Measurements from ENCODE around the gene CDC42EP2. TPM values are rescaled to one million over a fixed set of nuclear protein-coding genes. Genes with fewer than 3 reads are reported as not detected.

Gene CDC42EP2
- total and polyA plus RNA-seq, 2 of the 13 experiments (the other 11 are each of a cell fraction or from before 2014, with no cell fraction given) = 2.3 to 7.1 TPM

DNA sequence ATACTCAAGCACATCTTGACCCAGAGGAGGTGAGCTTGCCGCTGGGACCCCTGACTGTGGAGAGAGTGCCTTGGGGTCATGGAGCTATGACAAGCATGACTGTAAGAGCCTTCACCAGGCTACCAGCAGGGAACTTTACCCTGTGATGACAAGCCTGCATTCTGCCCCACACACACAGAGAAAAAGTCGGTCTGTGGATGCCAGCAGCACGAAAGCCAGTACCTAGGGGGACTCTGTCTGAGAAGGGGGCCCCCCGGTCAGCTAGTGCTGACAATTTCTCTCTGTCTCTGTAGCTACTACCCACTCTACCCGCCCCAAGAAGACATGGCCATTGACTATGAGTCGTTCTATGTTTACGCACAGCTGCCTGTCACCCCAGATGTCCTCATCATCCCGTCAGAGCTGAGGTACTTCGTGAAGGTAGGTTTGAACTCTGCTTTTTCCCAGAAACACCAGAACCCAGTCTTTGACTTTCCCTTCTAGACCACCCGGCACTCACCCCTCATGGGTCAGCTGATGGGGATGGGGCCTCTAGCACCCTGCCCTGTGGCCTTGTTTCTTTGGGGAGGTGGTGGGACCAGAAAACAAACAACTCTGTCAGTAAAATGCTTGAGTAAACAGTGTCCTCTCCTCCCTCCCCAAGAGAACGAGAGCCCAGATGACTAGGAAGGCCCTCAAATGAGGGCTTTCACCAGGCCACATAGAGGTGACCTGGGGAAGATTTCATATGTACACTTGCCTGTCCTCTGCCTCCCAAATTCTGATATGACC lies 18.9 kb upstream of the CDC42EP2 start:
- Histone ChIP-seq H3K9me3 (ENCODE audit: low read length) (no peaks in the 10 kb centered on the region), H3K4me1 (ENCODE audit: insufficient read depth, low read length) (peaks cover 45% of the 10 kb centered on the region), H3K4me3 (replicated peaks in 1 of 3; ENCODE audit: insufficient read depth in 1 of 3, low read depth in 2 of 3, low read length in 3 of 3) (no peak overlapping the region), H3K36me3 (replicated peaks in 1 of 2; ENCODE audit: control insufficient read depth in 1 of 2, insufficient read depth in 2 of 2, low read length in 2 of 2) (peaks cover 18 to 29% of the 10 kb centered on the region in 2 experiments), H3K27me3 (ENCODE audit: control insufficient read depth in 1 of 2, insufficient read depth in 2 of 2, low read length in 2 of 2) (no peaks in the 10 kb centered on the region), H3K79me2 (ENCODE audit: insufficient read depth, low read length) (no peaks in the 10 kb centered on the region), H3K27ac (ENCODE audit: extremely low read length, insufficient read depth, low read length) (peak overlapping the region; percentile 19), H2AFZ (ENCODE audit: low read length) (no peak overlapping the region), H4K20me1 (ENCODE audit: insufficient read depth, low read length) (no peaks in the 10 kb centered on the region), H3K9ac (ENCODE audit: insufficient read depth, low read depth, low read length) (no peak overlapping the region), H3K4me2 (ENCODE audit: low read depth, low read length) (peak overlapping the region; percentile 43)
- FAIRE-seq (no peak), DNase-seq (ENCODE audit: low spot score) (no peak), ATAC-seq (peak; percentile 13; the same call in 1 of the 3 replicates)
- no TSS peak for BruUV-seq (replicated peaks)
- ChIA-PET CTCF (ENCODE audit: low intra/inter-chr PET ratio, low total read pairs) (no interaction called here), POLR2A (interaction anchor here (0.7 to 2.2 kb wide), 7 partner anchors 10 to 161 kb away, joined by 3 to 15 read pairs (median 4); partner anchors contain the start of genes CDC42EP2, DPF2, POLA2 and SYVN1)
- in situ Hi-C loops (cut with HindIII; ENCODE audit: extremely low pct_ligation_motif_present, low pct_unique_long_range_greater_than_20kb) (no loop called here), intact Hi-C loops (cut with micrococcal nuclease; ENCODE audit: unreplicated experiment) (no loop called here)
- 45% methylated on average over 8 of the region's 11 CpGs for WGBS (ENCODE audit: low lambda C conversion rate)
- TF ChIP-seq MED1 (CRISPR knock-in tag; IDR thresholded peaks at IDR 0.05) (peak; percentile 10; the same call in 1 of the 2 replicates), ZNF615 (CRISPR knock-in tag; IDR thresholded peaks at IDR 0.05; ENCODE audit: borderline replicate concordance) (no peak), NR2F6 (IDR thresholded peaks at IDR 0.05) (peak; percentile 38), NR2F6 (CRISPR knock-in tag; IDR thresholded peaks at IDR 0.05) (no peak; the same call in 1 of the 2 replicates), ZNF101 (CRISPR knock-in tag; IDR thresholded peaks at IDR 0.05; ENCODE audit: borderline replicate concordance, low read depth) (no peak), LCORL (IDR thresholded peaks at IDR 0.05) (no peak), LCORL (CRISPR knock-in tag; IDR thresholded peaks at IDR 0.05) (peak; percentile 44; the same call in 1 of the 2 replicates), ZNF567 (CRISPR knock-in tag; IDR thresholded peaks at IDR 0.05; ENCODE audit: borderline replicate concordance) (no peak), RNF2 (conservative IDR thresholded peaks at IDR 0.05; ENCODE audit: low read depth) (no peak), ZFY (CRISPR knock-in tag; IDR thresholded peaks at IDR 0.05) (peak; percentile 27; the same call in 1 of the 2 replicates), NR1H2 (CRISPR knock-in tag; IDR thresholded peaks at IDR 0.05; ENCODE audit: borderline replicate concordance, low read depth) (no peak), ZNF326 (CRISPR knock-in tag; IDR thresholded peaks at IDR 0.05; ENCODE audit: borderline replicate concordance) (no peak), NR2F1 (CRISPR knock-in tag; IDR thresholded peaks at IDR 0.05) (no peak), ZMAT3 (CRISPR knock-in tag; conservative IDR thresholded peaks at IDR 0.05) (no peak)
- TF ChIP-seq, protein P1, sequence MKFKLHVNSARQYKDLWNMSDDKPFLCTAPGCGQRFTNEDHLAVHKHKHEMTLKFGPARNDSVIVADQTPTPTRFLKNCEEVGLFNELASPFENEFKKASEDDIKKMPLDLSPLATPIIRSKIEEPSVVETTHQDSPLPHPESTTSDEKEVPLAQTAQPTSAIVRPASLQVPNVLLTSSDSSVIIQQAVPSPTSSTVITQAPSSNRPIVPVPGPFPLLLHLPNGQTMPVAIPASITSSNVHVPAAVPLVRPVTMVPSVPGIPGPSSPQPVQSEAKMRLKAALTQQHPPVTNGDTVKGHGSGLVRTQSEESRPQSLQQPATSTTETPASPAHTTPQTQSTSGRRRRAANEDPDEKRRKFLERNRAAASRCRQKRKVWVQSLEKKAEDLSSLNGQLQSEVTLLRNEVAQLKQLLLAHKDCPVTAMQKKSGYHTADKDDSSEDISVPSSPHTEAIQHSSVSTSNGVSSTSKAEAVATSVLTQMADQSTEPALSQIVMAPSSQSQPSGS (CRISPR knock-in tag; IDR thresholded peaks at IDR 0.05) = no peak
- TF ChIP-seq, protein P2, sequence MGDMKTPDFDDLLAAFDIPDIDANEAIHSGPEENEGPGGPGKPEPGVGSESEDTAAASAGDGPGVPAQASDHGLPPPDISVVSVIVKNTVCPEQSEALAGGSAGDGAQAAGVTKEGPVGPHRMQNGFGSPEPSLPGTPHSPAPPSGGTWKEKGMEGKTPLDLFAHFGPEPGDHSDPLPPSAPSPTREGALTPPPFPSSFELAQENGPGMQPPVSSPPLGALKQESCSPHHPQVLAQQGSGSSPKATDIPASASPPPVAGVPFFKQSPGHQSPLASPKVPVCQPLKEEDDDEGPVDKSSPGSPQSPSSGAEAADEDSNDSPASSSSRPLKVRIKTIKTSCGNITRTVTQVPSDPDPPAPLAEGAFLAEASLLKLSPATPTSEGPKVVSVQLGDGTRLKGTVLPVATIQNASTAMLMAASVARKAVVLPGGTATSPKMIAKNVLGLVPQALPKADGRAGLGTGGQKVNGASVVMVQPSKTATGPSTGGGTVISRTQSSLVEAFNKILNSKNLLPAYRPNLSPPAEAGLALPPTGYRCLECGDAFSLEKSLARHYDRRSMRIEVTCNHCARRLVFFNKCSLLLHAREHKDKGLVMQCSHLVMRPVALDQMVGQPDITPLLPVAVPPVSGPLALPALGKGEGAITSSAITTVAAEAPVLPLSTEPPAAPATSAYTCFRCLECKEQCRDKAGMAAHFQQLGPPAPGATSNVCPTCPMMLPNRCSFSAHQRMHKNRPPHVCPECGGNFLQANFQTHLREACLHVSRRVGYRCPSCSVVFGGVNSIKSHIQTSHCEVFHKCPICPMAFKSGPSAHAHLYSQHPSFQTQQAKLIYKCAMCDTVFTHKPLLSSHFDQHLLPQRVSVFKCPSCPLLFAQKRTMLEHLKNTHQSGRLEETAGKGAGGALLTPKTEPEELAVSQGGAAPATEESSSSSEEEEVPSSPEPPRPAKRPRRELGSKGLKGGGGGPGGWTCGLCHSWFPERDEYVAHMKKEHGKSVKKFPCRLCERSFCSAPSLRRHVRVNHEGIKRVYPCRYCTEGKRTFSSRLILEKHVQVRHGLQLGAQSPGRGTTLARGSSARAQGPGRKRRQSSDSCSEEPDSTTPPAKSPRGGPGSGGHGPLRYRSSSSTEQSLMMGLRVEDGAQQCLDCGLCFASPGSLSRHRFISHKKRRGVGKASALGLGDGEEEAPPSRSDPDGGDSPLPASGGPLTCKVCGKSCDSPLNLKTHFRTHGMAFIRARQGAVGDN (CRISPR knock-in tag; IDR thresholded peaks at IDR 0.05) = peak; percentile 40
- TF ChIP-seq, protein P3, sequence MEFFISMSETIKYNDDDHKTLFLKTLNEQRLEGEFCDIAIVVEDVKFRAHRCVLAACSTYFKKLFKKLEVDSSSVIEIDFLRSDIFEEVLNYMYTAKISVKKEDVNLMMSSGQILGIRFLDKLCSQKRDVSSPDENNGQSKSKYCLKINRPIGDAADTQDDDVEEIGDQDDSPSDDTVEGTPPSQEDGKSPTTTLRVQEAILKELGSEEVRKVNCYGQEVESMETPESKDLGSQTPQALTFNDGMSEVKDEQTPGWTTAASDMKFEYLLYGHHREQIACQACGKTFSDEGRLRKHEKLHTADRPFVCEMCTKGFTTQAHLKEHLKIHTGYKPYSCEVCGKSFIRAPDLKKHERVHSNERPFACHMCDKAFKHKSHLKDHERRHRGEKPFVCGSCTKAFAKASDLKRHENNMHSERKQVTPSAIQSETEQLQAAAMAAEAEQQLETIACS (CRISPR knock-in tag; IDR thresholded peaks at IDR 0.05) = no peak
- TF ChIP-seq, protein P4, sequence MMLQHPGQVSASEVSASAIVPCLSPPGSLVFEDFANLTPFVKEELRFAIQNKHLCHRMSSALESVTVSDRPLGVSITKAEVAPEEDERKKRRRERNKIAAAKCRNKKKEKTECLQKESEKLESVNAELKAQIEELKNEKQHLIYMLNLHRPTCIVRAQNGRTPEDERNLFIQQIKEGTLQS (CRISPR knock-in tag; IDR thresholded peaks at IDR 0.05) = no peak
